Right lobe of liver (tissue), 6 donors: Measurements from ENCODE around the gene IFIH1. TPM values are rescaled to one million over a fixed set of nuclear protein-coding genes. Genes with fewer than 3 reads are reported as not detected.

Experiments
- ATAC-seq, 4 donors: fragments of 200-7000 bp; cut with Tn5 transposase; one replicate each; pipeline ENCODE4 v1.9.1; 2020; ENCODE audit warnings: mild to moderate bottlenecking in 4 of 4, moderate library complexity in 4 of 4
- DNase-seq, 3 donors: peaks; one replicate each; pipeline ENCODE4 v3.0.0-alpha.2; 2020
- H3K27ac ChIP-seq, 3 donors: fragments of 200-600 bp; one replicate each; pipeline ENCODE4 v1.8.0; 2022
- H3K27me3 ChIP-seq, 2 donors: fragments of 200-600 bp; one replicate each; pipeline ENCODE4 v1.8.0; 2022
- H3K36me3 ChIP-seq, 4 donors: fragments of 200-600 bp; sonication (generic) in 1 of 4; one replicate each; pipeline versions ENCODE4 v1.5.1 to v1.8.0; 2017 to 2022; ENCODE audit warnings: control low read depth in 1 of 4
- H3K4me1 ChIP-seq, 4 donors: fragments of 200-600 bp; sonication (generic) in 1 of 4; one replicate each; pipeline versions ENCODE4 v1.5.1 to v1.8.0; 2017 to 2022; ENCODE audit warnings: control low read depth in 1 of 4
- H3K4me3 ChIP-seq, 3 donors: fragments of 200-600 bp; one replicate each; pipeline ENCODE4 v1.8.0; 2022
- H3K9me3 ChIP-seq, 4 donors: fragments of 200-600 bp; sonication (generic) in 1 of 4; one replicate each; pipeline versions ENCODE4 v1.5.1 to v1.8.0; 2017 to 2022; ENCODE audit warnings: control low read depth in 1 of 4
- POLR2A ChIP-seq: fragments of 450-650 bp; IDR thresholded peaks from one replicate; pipeline ENCODE4 v1.6.1; 2017; ENCODE audit warnings: antibody characterized with exemption, mild to moderate bottlenecking
- WGBS: methylation state at CpG from one replicate; pipeline ENCODE4 v1.1.6; 2018; ENCODE audit warnings: low coverage, low lambda C conversion rate; ENCODE audit not compliant: insufficient coverage; ENCODE audit errors: missing lambda C conversion rate; 5-methylcytosine and 5-hydroxymethylcytosine counted together
- intact Hi-C, 2 donors: fragments of 100-400 bp; cut with DNase I; formaldehyde crosslinking; loops; one replicate each; pipeline versions ENCODE4 v1.11.2 to v1.14.1; 2022
- total RNA-seq, 6 experiments: library from RNA; depleted of rRNA in 2 of 6; stranded (reverse); fragments of >200 nt in 2 of 6; fragmentation: NEBNext Ultra II Directional in 3 of 6; extraction: Animal tissue kit (Norgen Biotek cat#: 25700) in 3 of 6; gene quantifications; one replicate each; pipeline versions ENCODE4 v1.1.0 to v1.2.4, GENCODE V29; 2016 to 2023
- TF ChIP-seq, protein P1 (sequence below), 4 donors: fragments of 200-600 bp in 3 of 4; fragments of 450-650 bp in 1 of 4; IDR thresholded peaks; one replicate each; pipeline versions ENCODE4 v1.5.1 to v1.8.0; 2016 to 2022; ENCODE audit warnings: antibody characterized with exemption in 4 of 4, mild to moderate bottlenecking in 2 of 4
- donor health status: DM: no; HTN: yes; CAD: no.
- donor health status: DM: no; HTN: no; CAD: no.
- donor health status: DM: no; HTN: no; CAD: no.
- donor health status: DM: no; HTN: yes; CAD: no.
- donor health status: DM: no; HTN: yes; CAD: no.

IFIH1 gene
- total RNA-seq, 6 experiments from 2014 or later, result 8.8 to 15.6 (median 11.9) TPM

- H3K36me3 ChIP-seq, result no peaks in the 10 kb centered on the region
- no peak for TF ChIP-seq POLR2A
- TF ChIP-seq, protein P1, sequence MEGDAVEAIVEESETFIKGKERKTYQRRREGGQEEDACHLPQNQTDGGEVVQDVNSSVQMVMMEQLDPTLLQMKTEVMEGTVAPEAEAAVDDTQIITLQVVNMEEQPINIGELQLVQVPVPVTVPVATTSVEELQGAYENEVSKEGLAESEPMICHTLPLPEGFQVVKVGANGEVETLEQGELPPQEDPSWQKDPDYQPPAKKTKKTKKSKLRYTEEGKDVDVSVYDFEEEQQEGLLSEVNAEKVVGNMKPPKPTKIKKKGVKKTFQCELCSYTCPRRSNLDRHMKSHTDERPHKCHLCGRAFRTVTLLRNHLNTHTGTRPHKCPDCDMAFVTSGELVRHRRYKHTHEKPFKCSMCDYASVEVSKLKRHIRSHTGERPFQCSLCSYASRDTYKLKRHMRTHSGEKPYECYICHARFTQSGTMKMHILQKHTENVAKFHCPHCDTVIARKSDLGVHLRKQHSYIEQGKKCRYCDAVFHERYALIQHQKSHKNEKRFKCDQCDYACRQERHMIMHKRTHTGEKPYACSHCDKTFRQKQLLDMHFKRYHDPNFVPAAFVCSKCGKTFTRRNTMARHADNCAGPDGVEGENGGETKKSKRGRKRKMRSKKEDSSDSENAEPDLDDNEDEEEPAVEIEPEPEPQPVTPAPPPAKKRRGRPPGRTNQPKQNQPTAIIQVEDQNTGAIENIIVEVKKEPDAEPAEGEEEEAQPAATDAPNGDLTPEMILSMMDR (IDR thresholded peaks at IDR 0.05), result no peak
- H3K27ac ChIP-seq, result peak overlapping the region; percentile 95 to 99 (median 98)
- ATAC-seq (no peak), DNase-seq (no peak)
- H3K9me3 ChIP-seq, result no peaks in the 10 kb centered on the region
- intact Hi-C loops, result no loop called here
- WGBS, result 37% methylated on average over 3 of the region's 3 CpGs
- no peaks in the 10 kb centered on the region for H3K27me3 ChIP-seq
- H3K4me3 ChIP-seq, result peak overlapping the region; percentile 63 to 88 (median 69)
- peaks cover 0 to 19% (median 0%) of the 10 kb centered on the region in 4 donors for H3K4me1 ChIP-seq
Measured at GRCh38 chr2:162317058-162317742, 1.3 kb downstream of the IFIH1 start.

GRCh38 chr2:162316590-162316989, 1.9 kb downstream of the IFIH1 start:
- Histone ChIP-seq H3K27me3 (no peaks in the 10 kb centered on the region), H3K36me3 (no peaks in the 10 kb centered on the region), H3K4me1 (peaks cover 0 to 19% (median 0%) of the 10 kb centered on the region in 4 donors), H3K9me3 (no peaks in the 10 kb centered on the region), H3K4me3 (no peak overlapping the region), H3K27ac (no peak overlapping the region)
- ATAC-seq, result no peak
- TF ChIP-seq, protein P1 (IDR thresholded peaks at IDR 0.05), result no peak
- no peak for TF ChIP-seq POLR2A
- no peak for DNase-seq
- intact Hi-C loops, result no loop called here
- 61% methylated on average over 2 of the region's 2 CpGs for WGBS

DNA sequence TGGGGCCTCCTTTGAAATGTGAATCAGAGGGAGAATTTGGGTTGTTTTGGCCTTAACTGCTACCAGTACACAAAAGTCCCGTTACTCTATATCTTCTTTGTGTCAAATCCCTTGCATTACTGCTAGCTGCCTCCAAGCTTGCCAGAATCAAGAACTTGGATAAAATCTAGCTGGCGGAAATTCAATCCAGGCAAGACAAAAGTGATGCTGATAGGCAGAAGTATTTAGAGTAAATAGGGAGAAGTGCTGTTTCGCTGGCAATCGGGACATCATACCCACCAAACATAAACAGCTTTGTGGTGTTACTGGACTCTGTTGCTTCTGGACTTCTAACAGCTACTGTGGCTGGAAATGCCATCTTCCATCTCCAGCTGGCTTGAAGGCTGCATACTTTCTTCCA, 2.5 kb downstream of the IFIH1 start:
- no peak overlapping the region for H3K27ac ChIP-seq
- intact Hi-C loops, result no loop called here
- no peaks in the 10 kb centered on the region for H3K27me3 ChIP-seq
- DNase-seq, result no peak
- peaks cover 0 to 19% (median 0%) of the 10 kb centered on the region in 4 donors for H3K4me1 ChIP-seq
- no peak overlapping the region for H3K4me3 ChIP-seq
- ATAC-seq, result no peak
- no peaks in the 10 kb centered on the region for H3K36me3 ChIP-seq
- TF ChIP-seq, protein P1 (IDR thresholded peaks at IDR 0.05), result no peak
- no peak for TF ChIP-seq POLR2A
- 71% methylated on average over 2 of the region's 4 CpGs for WGBS
- no peaks in the 10 kb centered on the region for H3K9me3 ChIP-seq

GRCh38 chr2:162312853-162313252, 5.6 kb downstream of the IFIH1 start:
- Histone ChIP-seq H3K27ac (no peak overlapping the region), H3K27me3 (no peaks in the 10 kb centered on the region), H3K4me3 (no peak overlapping the region), H3K9me3 (no peaks in the 10 kb centered on the region), H3K36me3 (peaks cover 0 to 5% (median 0%) of the 10 kb centered on the region in 4 donors), H3K4me1 (peaks cover 0 to 14% (median 0%) of the 10 kb centered on the region in 4 donors)
- TF ChIP-seq POLR2A, result no peak
- TF ChIP-seq, protein P1 (IDR thresholded peaks at IDR 0.05), result no peak
- DNase-seq, result no peak
- no peak for ATAC-seq
- intact Hi-C loops, result no loop called here
- 92% methylated on average over 1 of the region's 1 CpG for WGBS
